Natural killer cell (primary cell): ENCODE data around the gene GIMD1. TPM values are rescaled to one million over a fixed set of nuclear protein-coding genes. Genes with fewer than 3 reads are reported as not detected.

Source experiments
- ATAC-seq, 3 donors: fragments of 150-1000 bp in 2 of 3; fragments of 200-7000 bp in 1 of 3; cut with Tn5 transposase; 1 replicate in 1 of 3; 2 replicates in 2 of 3; pipeline ENCODE4 v1.10.0; 2021; ENCODE audit warnings: mild to moderate bottlenecking in 2 of 3, moderate library complexity in 2 of 3
- DNase-seq, 2 donors: peaks; one replicate each; pipeline versions ENCODE4 v3.0.0 to v3.0.0-alpha.2; 2013 to 2021; ENCODE audit warnings: mixed read lengths in 1 of 2
- H3K27ac ChIP-seq: one replicate; pipeline ENCODE4 v1.5.1; 2013; ENCODE audit warnings: mild to moderate bottlenecking, low read length
- H3K27me3 ChIP-seq: one replicate; pipeline ENCODE4 v1.6.1; 2013; ENCODE audit warnings: low read length; ENCODE audit not compliant: control insufficient read depth, insufficient read depth
- H3K36me3 ChIP-seq: one replicate; pipeline ENCODE4 v1.6.1; 2013; ENCODE audit warnings: low read length; ENCODE audit not compliant: control insufficient read depth, insufficient read depth
- H3K4me1 ChIP-seq: one replicate; pipeline ENCODE4 v1.6.1; 2013; ENCODE audit warnings: low read length; ENCODE audit not compliant: control insufficient read depth, insufficient read depth
- H3K4me3 ChIP-seq: one replicate; pipeline ENCODE4 v1.5.1; 2013; ENCODE audit warnings: low read length
- H3K9me3 ChIP-seq: one replicate; pipeline ENCODE4 v1.6.1; 2013; ENCODE audit warnings: low read length; ENCODE audit not compliant: control insufficient read depth, insufficient read depth
- H3K27ac Mint-ChIP-seq, 2 donors: one replicate each; pipeline ENCODE4 v1.8.0; 2022; ENCODE audit warnings: mild to moderate bottlenecking in 2 of 2, mixed read lengths in 2 of 2, moderate library complexity in 1 of 2
- H3K27me3 Mint-ChIP-seq, 2 donors: one replicate each; pipeline ENCODE4 v1.8.0; 2022; ENCODE audit warnings: low read depth in 2 of 2, mixed read lengths in 2 of 2
- H3K36me3 Mint-ChIP-seq: one replicate; pipeline ENCODE4 v1.8.0; 2022; ENCODE audit warnings: mixed read lengths
- H3K4me1 Mint-ChIP-seq, 2 donors: one replicate each; pipeline ENCODE4 v1.8.0; 2022; ENCODE audit warnings: mixed read lengths in 2 of 2
- H3K4me3 Mint-ChIP-seq: one replicate; pipeline ENCODE4 v1.8.0; 2022; ENCODE audit warnings: mild to moderate bottlenecking, moderate library complexity, mixed read lengths
- H3K9me3 Mint-ChIP-seq, 2 donors: one replicate each; pipeline ENCODE4 v1.8.0; 2022; ENCODE audit warnings: mixed read lengths in 2 of 2
- WGBS: methylation state at CpG from one replicate; pipeline ENCODE4 v1.1.7; 2013; ENCODE audit warnings: missing lambda C conversion rate; ENCODE audit not compliant: insufficient coverage; 5-methylcytosine and 5-hydroxymethylcytosine counted together
- intact Hi-C: fragments of 100-400 bp; cut with micrococcal nuclease; formaldehyde crosslinking; loops from one replicate; pipeline ENCODE4 v1.14.2; 2022
- total RNA-seq, 4 donors: library from RNA; stranded (reverse); fragments of 120-200 nt in 1 of 4; gene quantifications; one replicate each; pipeline versions ENCODE4 v1.2.3 to v1.2.4, GENCODE V29; 2013 to 2022
- TF ChIP-seq, protein P1 (sequence below): fragments of 200-600 bp; IDR thresholded peaks from one replicate; pipeline ENCODE4 v1.8.0; 2022; ENCODE audit warnings: antibody characterized with exemption

GIMD1 gene
- total RNA-seq, 3 donors from 2014 or later (not counting 1 experiment from before 2014, with no cell fraction given): not detected

DNA sequence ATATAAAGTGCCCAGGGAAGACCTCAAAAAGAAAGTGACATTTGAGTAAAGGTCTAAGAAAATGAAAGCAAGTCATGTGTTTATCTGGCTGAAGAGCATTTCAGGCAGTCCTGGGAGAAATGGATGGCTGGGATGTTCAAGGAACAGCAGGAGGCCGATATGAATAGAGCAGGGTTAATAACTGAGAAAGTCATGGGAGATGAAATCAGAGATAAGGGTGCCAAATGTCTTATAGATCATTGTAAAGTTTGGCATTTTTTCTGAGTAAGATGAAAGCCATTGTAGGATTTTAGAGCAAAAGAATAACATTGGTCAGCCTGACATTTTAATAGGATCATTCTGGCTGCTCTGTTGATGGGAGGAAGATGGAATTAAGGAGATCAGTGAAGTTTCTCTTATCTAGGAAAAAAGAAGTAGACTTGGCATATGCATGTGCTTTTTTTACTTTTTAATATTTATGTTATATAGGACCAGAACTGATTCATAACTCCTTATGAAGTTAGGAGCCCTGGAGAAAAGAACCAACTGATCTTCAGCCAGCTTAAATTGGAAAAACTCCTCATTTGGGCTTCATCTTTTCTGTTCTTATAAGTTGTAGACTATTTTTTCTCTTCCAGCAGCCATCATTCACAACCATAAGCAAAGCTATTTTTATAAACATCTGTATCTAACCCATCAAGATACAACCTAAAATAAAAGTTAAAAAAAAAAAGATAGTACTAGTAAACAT, 33.7 kb downstream of the GIMD1 start:
- WGBS: 95% methylated on average over 1 of the region's 1 CpG
- Mint-ChIP-seq H3K27me3 (no peaks in the 10 kb centered on the region), H3K9me3 (peaks cover 0 to 7% of the 10 kb centered on the region in 2 donors), H3K4me1 (peaks cover 8 to 9% of the 10 kb centered on the region in 2 donors), H3K27ac (peak overlapping the region in 1 of 2 donors; percentile 23), H3K36me3 (peaks cover 25% of the 10 kb centered on the region), H3K4me3 (no peak overlapping the region)
- no peaks in the 10 kb centered on the region for H3K9me3 ChIP-seq
- H3K4me3 ChIP-seq: no peak overlapping the region
- ATAC-seq (no peak), DNase-seq (no peak)
- no peaks in the 10 kb centered on the region for H3K27me3 ChIP-seq
- intact Hi-C loops: no loop called here
- peaks cover 75% of the 10 kb centered on the region for H3K36me3 ChIP-seq
- TF ChIP-seq, protein P1, sequence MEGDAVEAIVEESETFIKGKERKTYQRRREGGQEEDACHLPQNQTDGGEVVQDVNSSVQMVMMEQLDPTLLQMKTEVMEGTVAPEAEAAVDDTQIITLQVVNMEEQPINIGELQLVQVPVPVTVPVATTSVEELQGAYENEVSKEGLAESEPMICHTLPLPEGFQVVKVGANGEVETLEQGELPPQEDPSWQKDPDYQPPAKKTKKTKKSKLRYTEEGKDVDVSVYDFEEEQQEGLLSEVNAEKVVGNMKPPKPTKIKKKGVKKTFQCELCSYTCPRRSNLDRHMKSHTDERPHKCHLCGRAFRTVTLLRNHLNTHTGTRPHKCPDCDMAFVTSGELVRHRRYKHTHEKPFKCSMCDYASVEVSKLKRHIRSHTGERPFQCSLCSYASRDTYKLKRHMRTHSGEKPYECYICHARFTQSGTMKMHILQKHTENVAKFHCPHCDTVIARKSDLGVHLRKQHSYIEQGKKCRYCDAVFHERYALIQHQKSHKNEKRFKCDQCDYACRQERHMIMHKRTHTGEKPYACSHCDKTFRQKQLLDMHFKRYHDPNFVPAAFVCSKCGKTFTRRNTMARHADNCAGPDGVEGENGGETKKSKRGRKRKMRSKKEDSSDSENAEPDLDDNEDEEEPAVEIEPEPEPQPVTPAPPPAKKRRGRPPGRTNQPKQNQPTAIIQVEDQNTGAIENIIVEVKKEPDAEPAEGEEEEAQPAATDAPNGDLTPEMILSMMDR: no peak
- H3K27ac ChIP-seq: no peak overlapping the region
- no peaks in the 10 kb centered on the region for H3K4me1 ChIP-seq

DNA sequence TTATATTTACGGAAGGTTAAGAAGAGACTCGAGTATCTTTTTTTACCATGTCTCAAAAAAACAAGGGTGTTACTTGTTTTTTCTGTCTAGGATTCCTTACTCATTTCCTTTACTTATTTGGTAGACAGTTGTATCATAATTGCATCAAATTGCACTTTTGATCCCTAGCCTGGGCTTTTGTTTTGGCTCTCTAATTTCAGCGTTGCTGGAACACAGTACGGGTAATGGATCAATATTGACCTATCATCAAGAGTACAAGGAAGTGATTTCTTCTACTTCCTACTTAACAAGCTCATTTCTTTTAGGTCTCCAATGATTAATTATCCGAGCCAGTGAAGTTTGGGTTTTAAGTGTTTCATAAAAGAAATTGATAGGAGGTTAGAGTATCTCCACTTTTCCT, 35.4 kb downstream of the GIMD1 start:
- intact Hi-C loops: no loop called here
- H3K4me1 Mint-ChIP-seq: no peaks in the 10 kb centered on the region
- H3K9me3 Mint-ChIP-seq: peaks cover 0 to 7% of the 10 kb centered on the region in 2 donors
- no peak overlapping the region for H3K4me3 Mint-ChIP-seq
- H3K9me3 ChIP-seq: no peaks in the 10 kb centered on the region
- TF ChIP-seq, protein P1: no peak
- no peak overlapping the region for H3K27ac Mint-ChIP-seq
- WGBS: 100% methylated on average over 2 of the region's 5 CpGs
- H3K27me3 ChIP-seq: no peaks in the 10 kb centered on the region
- H3K27me3 Mint-ChIP-seq: no peaks in the 10 kb centered on the region
- H3K4me1 ChIP-seq: no peaks in the 10 kb centered on the region
- H3K36me3 Mint-ChIP-seq: peaks cover 17% of the 10 kb centered on the region
- peaks cover 79% of the 10 kb centered on the region for H3K36me3 ChIP-seq
- no peak overlapping the region for H3K4me3 ChIP-seq
- no peak overlapping the region for H3K27ac ChIP-seq
- no peak for DNase-seq
- no peak for ATAC-seq

DNA sequence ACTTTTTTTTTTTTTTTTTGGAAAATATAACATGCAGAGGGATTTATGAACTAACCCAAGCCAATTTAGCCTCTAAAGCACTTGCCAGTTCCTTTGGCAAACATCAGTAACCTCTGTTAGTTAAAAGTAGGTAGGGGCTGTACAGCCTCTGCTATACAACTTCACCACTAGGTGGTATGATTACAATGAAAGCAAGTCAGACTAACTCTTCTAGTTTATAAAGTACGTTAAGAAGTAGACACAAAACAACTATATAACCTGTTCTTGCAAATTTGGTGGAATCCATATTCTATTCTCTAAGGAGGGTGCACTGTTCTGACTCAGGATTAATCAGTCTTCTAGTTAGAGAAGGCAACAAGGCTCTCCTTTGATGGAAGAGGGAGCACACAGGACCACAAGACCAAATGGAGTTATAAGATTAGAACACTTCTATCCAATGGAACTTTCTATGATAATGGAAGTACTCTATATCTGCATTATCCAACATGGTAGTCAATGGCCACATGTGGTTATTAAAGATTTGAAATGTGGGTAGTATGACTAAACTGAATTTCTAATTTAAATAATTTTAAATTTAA, 39.4 kb downstream of the GIMD1 start:
- TF ChIP-seq, protein P1: peak; percentile 56
- Mint-ChIP-seq H3K36me3 (peaks cover 5% of the 10 kb centered on the region), H3K27ac (peak overlapping the region in 1 of 2 donors; percentile 8), H3K9me3 (no peaks in the 10 kb centered on the region), H3K27me3 (no peaks in the 10 kb centered on the region), H3K4me1 (no peaks in the 10 kb centered on the region), H3K4me3 (no peak overlapping the region)
- DNase-seq: peak in 1 of 2 donors; percentile 39
- intact Hi-C loops: no loop called here
- Histone ChIP-seq H3K36me3 (peaks cover 71% of the 10 kb centered on the region), H3K4me1 (no peaks in the 10 kb centered on the region), H3K4me3 (no peak overlapping the region), H3K27ac (no peak overlapping the region), H3K9me3 (no peaks in the 10 kb centered on the region), H3K27me3 (no peaks in the 10 kb centered on the region)
- ATAC-seq: peak; percentile 66 to 84 (median 76)
- no CpG with 5 or more reads among the region's 1 CpG for WGBS
